ENCODE measurements around the gene PLAC1. TPM values are rescaled to one million over a fixed set of nuclear protein-coding genes. Genes with fewer than 3 reads are reported as not detected.

The PLAC1 gene
- 1 to 10 TPM; 1.1 to 1.3 TPM for total RNA-seq

GRCh38 chrX:134658002-134658759, at the start of gene PLAC1:
Gene PLAC1 (minus strand): TSS chrX:134658471. CDS start chrX:134566682, 91,789 bp downstream.
- ATAC-seq (replicated peaks in 1 of 2) (peak; percentile 18 to 29), DNase-seq (peak in 1 of 2 donors; percentile 4)
- Mint-ChIP-seq H3K36me3 (ENCODE audit: insufficient read depth in 2 of 2) (no peaks in the 10 kb centered on the region), H3K27ac (no peak within 1 kb of the TSS), H3K9me3 (no peaks in the 10 kb centered on the region), H3K27me3 (ENCODE audit: low read depth) (peaks cover 65% of the 10 kb centered on the region), H3K4me1 (ENCODE audit: low read depth) (peaks cover 24% of the 10 kb centered on the region), H3K4me3 (peak within 1 kb of the TSS in 1 of 2 donors; percentile 15)

GRCh38 chrX:134706138-134706537, 47.9 kb upstream of the PLAC1 start:
- Mint-ChIP-seq H3K27me3 (ENCODE audit: low read depth) (peaks cover 38% of the 10 kb centered on the region), H3K4me3 (no peak overlapping the region), H3K4me1 (ENCODE audit: low read depth) (no peaks in the 10 kb centered on the region), H3K36me3 (ENCODE audit: insufficient read depth in 2 of 2) (no peaks in the 10 kb centered on the region), H3K27ac (no peak overlapping the region), H3K9me3 (peaks cover 0 to 3% of the 10 kb centered on the region in 2 donors)
- DNase-seq: no peak
- no peak for ATAC-seq (replicated peaks in 1 of 2)

- ATAC-seq (replicated peaks in 1 of 2) (no peak), DNase-seq (no peak)
- no peak overlapping the region for H3K27ac Mint-ChIP-seq
- no peaks in the 10 kb centered on the region for H3K36me3 Mint-ChIP-seq (ENCODE audit: insufficient read depth in 2 of 2)
- H3K4me3 Mint-ChIP-seq: no peak overlapping the region
- peaks cover 0 to 2% of the 10 kb centered on the region in 2 donors for H3K9me3 Mint-ChIP-seq
- no peaks in the 10 kb centered on the region for H3K4me1 Mint-ChIP-seq (ENCODE audit: low read depth)
- H3K27me3 Mint-ChIP-seq (ENCODE audit: low read depth): peaks cover 56% of the 10 kb centered on the region
Measured at GRCh38 chrX:134695999-134696398, 37.7 kb upstream of the PLAC1 start.

- Mint-ChIP-seq H3K36me3 (ENCODE audit: insufficient read depth in 2 of 2) (no peaks in the 10 kb centered on the region), H3K4me1 (ENCODE audit: low read depth) (no peaks in the 10 kb centered on the region), H3K27me3 (ENCODE audit: low read depth) (peaks cover 56% of the 10 kb centered on the region), H3K4me3 (no peak overlapping the region), H3K9me3 (no peaks in the 10 kb centered on the region), H3K27ac (no peak overlapping the region)
- DNase-seq (no peak), ATAC-seq (replicated peaks in 1 of 2) (no peak)
Measured at GRCh38 chrX:134694333-134695322, 36.4 kb upstream of the PLAC1 start.

- Mint-ChIP-seq H3K27me3 (ENCODE audit: low read depth) (peaks cover 60% of the 10 kb centered on the region), H3K4me3 (no peak overlapping the region), H3K4me1 (ENCODE audit: low read depth) (peaks cover 7% of the 10 kb centered on the region), H3K27ac (no peak overlapping the region), H3K36me3 (ENCODE audit: insufficient read depth in 2 of 2) (no peaks in the 10 kb centered on the region), H3K9me3 (no peaks in the 10 kb centered on the region)
- ATAC-seq (replicated peaks in 1 of 2) (no peak), DNase-seq (no peak)
Measured at GRCh38 chrX:134693644-134694043, 35.4 kb upstream of the PLAC1 start.

GRCh38 chrX:134692990-134693389, 34.7 kb upstream of the PLAC1 start:
- no peak overlapping the region for H3K4me3 Mint-ChIP-seq
- H3K27ac Mint-ChIP-seq: no peak overlapping the region
- H3K36me3 Mint-ChIP-seq (ENCODE audit: insufficient read depth in 2 of 2): no peaks in the 10 kb centered on the region
- peaks cover 56% of the 10 kb centered on the region for H3K27me3 Mint-ChIP-seq (ENCODE audit: low read depth)
- H3K9me3 Mint-ChIP-seq: no peaks in the 10 kb centered on the region
- peaks cover 7% of the 10 kb centered on the region for H3K4me1 Mint-ChIP-seq (ENCODE audit: low read depth)
- ATAC-seq (replicated peaks in 1 of 2) (no peak), DNase-seq (no peak)

GRCh38 chrX:134692233-134692632, 34.0 kb upstream of the PLAC1 start:
- ATAC-seq (replicated peaks in 1 of 2) (no peak), DNase-seq (no peak)
- H3K27me3 Mint-ChIP-seq (ENCODE audit: low read depth): peaks cover 51% of the 10 kb centered on the region
- no peak overlapping the region for H3K4me3 Mint-ChIP-seq
- no peaks in the 10 kb centered on the region for H3K36me3 Mint-ChIP-seq (ENCODE audit: insufficient read depth in 2 of 2)
- H3K27ac Mint-ChIP-seq: no peak overlapping the region
- H3K9me3 Mint-ChIP-seq: no peaks in the 10 kb centered on the region
- H3K4me1 Mint-ChIP-seq (ENCODE audit: low read depth): peaks cover 7% of the 10 kb centered on the region

- no peak overlapping the region for H3K4me3 Mint-ChIP-seq
- peaks cover 52% of the 10 kb centered on the region for H3K27me3 Mint-ChIP-seq (ENCODE audit: low read depth)
- no peaks in the 10 kb centered on the region for H3K9me3 Mint-ChIP-seq
- ATAC-seq (replicated peaks in 1 of 2) (no peak), DNase-seq (no peak)
- H3K27ac Mint-ChIP-seq: no peak overlapping the region
- peaks cover 7% of the 10 kb centered on the region for H3K4me1 Mint-ChIP-seq (ENCODE audit: low read depth)
- H3K36me3 Mint-ChIP-seq (ENCODE audit: insufficient read depth in 2 of 2): no peaks in the 10 kb centered on the region
Measured at GRCh38 chrX:134691453-134691852, 33.2 kb upstream of the PLAC1 start.

- Mint-ChIP-seq H3K4me3 (no peak overlapping the region), H3K36me3 (ENCODE audit: insufficient read depth in 2 of 2) (no peaks in the 10 kb centered on the region), H3K27me3 (ENCODE audit: low read depth) (peaks cover 57% of the 10 kb centered on the region), H3K9me3 (no peaks in the 10 kb centered on the region), H3K27ac (no peak overlapping the region), H3K4me1 (ENCODE audit: low read depth) (peaks cover 7% of the 10 kb centered on the region)
- ATAC-seq (replicated peaks in 1 of 2): no peak
- DNase-seq: no peak
Measured at GRCh38 chrX:134688839-134689238, 30.6 kb upstream of the PLAC1 start.

- no peaks in the 10 kb centered on the region for H3K9me3 Mint-ChIP-seq
- H3K27ac Mint-ChIP-seq: no peak overlapping the region
- no peaks in the 10 kb centered on the region for H3K36me3 Mint-ChIP-seq (ENCODE audit: insufficient read depth in 2 of 2)
- no peak for DNase-seq
- H3K27me3 Mint-ChIP-seq (ENCODE audit: low read depth): peaks cover 50% of the 10 kb centered on the region
- no peak overlapping the region for H3K4me3 Mint-ChIP-seq
- ATAC-seq (replicated peaks in 1 of 2): no peak
- peaks cover 7% of the 10 kb centered on the region for H3K4me1 Mint-ChIP-seq (ENCODE audit: low read depth)
Measured at GRCh38 chrX:134688031-134688823, 30.0 kb upstream of the PLAC1 start.

GRCh38 chrX:134685668-134686067, 27.4 kb upstream of the PLAC1 start:
- Mint-ChIP-seq H3K4me3 (no peak overlapping the region), H3K4me1 (ENCODE audit: low read depth) (peaks cover 7% of the 10 kb centered on the region), H3K36me3 (ENCODE audit: insufficient read depth in 2 of 2) (no peaks in the 10 kb centered on the region), H3K27ac (no peak overlapping the region), H3K9me3 (no peaks in the 10 kb centered on the region), H3K27me3 (ENCODE audit: low read depth) (peaks cover 43% of the 10 kb centered on the region)
- ATAC-seq (replicated peaks in 1 of 2) (no peak), DNase-seq (no peak)

- Mint-ChIP-seq H3K36me3 (ENCODE audit: insufficient read depth in 2 of 2) (no peaks in the 10 kb centered on the region), H3K27ac (no peak overlapping the region), H3K9me3 (no peaks in the 10 kb centered on the region), H3K4me1 (ENCODE audit: low read depth) (peaks cover 7% of the 10 kb centered on the region), H3K27me3 (ENCODE audit: low read depth) (peaks cover 47% of the 10 kb centered on the region), H3K4me3 (no peak overlapping the region)
- ATAC-seq (replicated peaks in 1 of 2) (no peak), DNase-seq (no peak)
Measured at GRCh38 chrX:134684956-134685355, 26.7 kb upstream of the PLAC1 start.

Measured in activated T-cell treated with anti-CD3 and anti-CD28 coated beads, Interleukin-2, amount 50 U/mL, for 72 hours (primary cell).